Measurements from ENCODE around the gene PRDX5. TPM values are rescaled to one million over a fixed set of nuclear protein-coding genes. Genes with fewer than 3 reads are reported as not detected.

PRDX5 gene
- total RNA-seq, 1 experiment from 2014 or later = 229 TPM

DNA sequence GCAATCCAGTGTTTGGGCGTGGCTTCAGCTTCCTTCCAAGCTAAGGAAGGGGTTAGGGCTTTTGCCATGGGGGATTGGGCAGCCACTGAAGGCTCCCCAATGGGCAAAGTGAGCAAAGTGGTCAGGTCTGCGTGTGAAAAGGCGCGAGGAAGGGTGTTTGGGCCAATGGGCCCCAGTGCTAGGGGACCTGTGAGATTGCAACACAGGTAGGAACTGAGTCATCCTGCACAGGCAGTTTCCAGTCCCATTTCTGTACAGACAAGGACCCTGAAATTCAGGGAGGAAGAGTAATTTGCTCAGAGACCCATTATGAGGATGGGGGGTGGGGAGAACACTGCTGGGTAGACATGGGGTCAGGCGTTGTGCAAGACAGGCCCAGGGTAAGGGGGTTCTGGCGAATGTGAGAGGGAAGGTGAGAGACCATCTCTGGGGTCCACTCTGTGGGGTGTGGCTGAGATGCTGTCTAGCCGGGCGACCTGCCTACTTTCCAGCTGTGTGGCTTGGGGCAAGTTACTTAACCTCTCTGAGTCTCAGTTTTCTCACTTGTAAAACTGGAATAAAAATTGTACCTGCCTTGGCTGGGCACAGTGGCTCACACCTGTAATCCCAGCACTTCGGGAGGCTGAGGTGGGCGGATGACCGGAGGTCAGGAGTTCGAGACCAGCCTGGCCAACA, 29.4 kb downstream of the PRDX5 start:
- DNase-seq (ENCODE audit: low read depth) = no peak

DNA sequence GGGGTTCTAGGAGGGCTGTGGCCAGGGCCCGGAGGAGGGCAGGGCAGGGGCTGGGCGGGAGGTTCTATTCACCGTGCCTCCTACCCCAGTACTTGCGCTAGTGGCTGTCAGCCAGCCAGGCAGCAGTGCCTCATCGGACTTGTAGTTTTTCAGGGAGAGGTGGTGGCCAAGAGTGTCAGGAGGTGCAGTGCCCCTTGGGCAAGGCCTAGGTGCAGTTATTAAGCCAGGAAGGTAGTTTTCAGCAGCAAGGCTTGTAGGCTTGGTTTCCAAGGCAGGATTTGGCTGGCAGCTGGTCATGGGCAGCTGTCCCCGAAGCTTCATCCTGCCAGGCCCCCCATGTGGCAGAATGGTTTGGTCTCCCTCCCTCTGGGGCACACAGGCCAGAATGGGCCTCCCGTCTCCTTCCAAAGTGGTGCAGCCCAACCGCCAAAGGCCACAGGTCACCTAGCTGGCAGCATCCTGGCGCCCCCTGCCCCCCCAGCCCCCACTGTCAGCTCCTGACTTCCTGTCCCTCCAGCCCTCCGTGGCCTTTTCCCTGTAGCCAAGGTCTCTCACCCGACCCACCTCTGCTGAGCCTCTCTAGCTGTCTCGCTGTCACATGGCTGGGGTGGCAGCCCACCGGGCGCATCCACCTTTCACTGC, 30.6 kb downstream of the PRDX5 start:
- no peak for DNase-seq (ENCODE audit: low read depth)

DNA sequence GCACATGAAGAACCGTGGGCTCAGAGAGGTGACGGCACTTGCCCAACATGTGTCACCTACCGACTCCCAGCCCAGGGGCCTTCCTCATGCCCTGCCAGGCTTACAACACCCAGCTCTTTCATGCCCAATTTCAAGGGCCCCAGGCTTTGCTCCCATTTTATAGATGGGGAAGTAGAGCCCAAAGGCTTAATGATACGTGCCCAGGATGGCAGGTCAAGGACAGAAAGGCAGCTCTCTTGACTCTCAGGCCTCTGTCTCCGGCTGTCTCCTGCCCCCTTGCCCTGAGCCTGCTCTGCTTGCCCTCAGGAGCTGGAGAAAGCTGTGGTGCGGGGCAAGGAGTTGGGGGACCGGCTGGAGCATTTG, 31.1 kb downstream of the PRDX5 start:
- DNase-seq (ENCODE audit: low read depth) = no peak

DNA sequence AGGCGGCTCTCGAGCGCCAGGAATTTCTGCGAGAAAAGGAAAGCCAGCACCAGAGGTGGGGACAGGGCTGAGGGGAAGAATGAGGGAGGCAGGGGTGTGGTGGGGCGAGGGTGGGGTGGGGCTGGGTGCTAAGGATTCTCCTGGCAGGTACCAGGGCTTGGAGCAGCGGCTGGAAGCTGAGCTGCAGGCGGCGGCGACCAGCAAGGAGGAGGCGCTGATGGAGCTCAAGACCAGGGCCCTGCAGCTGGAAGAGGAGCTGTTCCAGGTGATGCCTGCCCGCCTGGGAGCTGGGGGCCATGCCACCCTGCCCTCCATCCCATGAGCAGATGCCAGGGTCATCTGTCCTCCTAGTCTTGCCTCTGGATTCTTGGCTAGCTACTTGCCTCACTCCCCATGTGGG, 31.5 kb downstream of the PRDX5 start:
- no peak for DNase-seq (ENCODE audit: low read depth)

DNA sequence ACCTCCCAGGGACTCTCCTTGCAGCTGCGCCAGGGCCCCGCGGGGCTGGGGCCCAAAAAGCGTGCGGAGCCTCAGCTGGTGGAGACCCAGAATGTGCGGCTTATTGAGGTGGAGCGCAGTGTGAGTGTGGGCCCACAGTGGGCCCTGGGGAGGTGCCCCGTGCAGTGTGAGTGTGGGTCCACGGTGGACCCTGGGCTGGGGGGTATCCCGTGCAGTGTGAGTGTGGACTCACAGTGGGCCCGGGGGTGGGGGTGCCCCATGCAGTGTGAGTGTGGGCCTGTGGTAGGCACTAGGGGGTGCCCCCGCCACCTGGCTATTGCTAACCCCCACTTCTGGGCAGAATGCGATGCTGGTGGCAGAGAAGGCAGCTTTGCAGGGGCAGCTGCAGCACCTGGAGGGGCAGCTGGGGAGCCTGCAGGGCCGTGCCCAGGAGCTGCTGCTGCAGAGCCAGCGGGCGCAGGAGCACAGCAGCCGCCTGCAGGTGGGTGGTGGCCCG, 33.3 kb downstream of the PRDX5 start:
- no peak for DNase-seq (ENCODE audit: low read depth)

DNA sequence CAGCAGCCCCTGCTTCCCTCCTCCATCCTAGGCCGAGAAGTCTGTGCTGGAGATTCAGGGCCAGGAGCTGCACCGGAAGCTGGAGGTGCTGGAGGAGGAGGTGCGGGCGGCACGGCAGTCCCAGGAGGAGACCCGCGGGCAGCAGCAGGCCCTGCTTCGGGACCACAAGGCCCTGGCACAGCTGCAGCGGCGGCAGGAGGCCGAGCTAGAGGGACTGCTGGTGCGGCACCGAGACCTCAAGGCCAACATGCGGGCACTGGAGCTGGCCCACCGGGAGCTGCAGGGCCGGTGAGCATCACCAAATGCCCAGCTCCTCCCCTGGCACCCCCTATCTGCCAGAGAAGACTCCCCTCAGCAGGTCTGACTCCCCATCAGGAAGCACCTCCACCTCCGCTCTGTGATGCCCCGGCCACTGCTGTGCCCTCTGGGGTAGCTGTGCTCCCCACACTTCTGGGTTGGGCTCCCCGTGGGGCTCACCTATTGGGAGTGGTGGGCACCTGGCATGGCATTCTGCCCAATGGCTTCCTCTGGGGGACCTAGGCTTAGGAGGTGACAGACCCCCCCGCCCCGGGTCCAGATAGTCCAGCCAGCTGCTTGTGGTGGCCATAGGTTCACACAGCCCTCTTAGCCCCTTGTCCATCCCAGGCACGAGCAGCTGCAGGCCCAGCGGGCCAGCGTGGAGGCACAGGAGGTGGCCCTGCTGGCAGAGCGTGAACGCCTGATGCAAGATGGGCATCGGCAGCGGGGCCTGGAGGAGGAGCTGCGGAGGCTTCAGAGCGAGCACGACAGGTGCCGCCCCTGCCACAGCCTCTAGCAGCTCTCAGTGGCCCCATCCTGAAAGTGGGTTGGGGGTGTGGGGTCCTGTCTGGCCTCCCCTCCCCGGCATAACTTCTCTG, 34.4 kb downstream of the PRDX5 start:
- DNase-seq (ENCODE audit: low read depth) = no peak

DNA sequence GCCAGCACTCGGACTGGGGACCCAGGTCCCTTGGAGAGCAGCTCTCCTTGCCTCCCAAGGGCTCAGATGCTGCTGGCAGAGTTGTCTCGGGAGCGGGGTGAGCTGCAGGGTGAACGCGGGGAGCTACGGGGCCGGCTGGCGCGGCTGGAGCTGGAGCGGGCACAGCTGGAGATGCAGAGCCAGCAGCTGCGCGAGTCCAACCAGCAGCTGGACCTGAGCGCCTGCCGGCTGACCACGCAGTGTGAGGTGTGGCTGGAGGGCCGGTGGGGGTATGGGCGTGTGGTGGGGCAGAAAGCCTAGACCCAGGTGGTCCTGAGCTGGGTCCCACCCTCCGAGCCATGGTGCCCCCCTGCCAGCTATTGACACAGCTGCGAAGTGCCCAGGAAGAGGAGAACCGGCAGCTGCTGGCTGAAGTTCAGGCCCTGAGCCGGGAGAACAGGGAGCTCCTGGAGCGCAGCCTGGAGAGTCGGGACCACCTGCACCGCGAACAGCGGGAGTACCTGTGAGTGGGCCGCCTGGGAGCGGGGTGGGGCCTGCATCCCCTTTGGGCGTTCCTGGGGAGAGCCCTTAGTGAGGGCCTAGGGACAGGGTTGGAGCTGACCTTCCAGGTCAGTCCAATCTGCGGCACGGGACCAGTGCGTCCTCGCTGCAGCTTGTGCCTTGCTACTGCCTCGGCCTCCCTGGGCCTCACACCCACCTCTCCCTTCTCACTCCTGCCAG, 35.2 kb downstream of the PRDX5 start:
- no peak for DNase-seq (ENCODE audit: low read depth)

DNA sequence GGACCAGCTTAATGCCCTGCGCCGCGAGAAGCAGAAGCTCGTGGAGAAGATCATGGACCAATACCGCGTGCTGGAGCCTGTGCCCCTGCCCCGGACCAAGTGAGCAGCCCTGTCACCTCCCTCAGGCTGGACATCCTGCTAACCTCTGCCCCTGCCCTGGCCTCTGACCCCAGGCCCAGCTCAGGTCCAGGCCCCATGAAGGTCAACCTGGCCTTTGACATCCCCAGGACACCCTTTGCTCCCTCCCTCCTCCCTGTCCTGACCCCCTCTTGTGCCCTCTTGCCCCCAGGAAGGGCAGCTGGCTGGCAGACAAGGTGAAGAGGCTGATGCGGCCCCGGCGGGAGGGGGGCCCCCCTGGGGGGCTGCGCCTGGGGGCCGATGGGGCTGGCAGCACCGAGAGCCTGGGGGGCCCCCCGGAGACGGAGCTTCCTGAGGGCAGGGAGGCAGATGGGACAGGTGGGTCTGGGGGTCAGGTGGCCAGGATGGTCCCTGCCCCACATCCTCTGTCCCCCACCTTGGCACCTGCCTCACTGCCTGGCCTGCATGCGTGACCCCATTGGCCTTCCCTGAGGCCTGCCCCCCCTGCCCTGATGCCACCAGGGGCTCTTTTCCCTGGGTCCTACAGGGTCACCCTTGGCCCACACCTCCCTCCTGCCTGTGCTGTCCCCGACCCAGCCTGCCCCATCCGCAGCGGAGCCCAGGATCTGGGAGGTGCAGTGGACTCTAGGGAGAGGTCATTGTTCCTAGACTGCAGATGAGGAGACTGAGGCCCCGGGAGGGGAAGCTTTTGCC, 36.0 kb downstream of the PRDX5 start:
- DNase-seq (ENCODE audit: low read depth) = no peak

DNA sequence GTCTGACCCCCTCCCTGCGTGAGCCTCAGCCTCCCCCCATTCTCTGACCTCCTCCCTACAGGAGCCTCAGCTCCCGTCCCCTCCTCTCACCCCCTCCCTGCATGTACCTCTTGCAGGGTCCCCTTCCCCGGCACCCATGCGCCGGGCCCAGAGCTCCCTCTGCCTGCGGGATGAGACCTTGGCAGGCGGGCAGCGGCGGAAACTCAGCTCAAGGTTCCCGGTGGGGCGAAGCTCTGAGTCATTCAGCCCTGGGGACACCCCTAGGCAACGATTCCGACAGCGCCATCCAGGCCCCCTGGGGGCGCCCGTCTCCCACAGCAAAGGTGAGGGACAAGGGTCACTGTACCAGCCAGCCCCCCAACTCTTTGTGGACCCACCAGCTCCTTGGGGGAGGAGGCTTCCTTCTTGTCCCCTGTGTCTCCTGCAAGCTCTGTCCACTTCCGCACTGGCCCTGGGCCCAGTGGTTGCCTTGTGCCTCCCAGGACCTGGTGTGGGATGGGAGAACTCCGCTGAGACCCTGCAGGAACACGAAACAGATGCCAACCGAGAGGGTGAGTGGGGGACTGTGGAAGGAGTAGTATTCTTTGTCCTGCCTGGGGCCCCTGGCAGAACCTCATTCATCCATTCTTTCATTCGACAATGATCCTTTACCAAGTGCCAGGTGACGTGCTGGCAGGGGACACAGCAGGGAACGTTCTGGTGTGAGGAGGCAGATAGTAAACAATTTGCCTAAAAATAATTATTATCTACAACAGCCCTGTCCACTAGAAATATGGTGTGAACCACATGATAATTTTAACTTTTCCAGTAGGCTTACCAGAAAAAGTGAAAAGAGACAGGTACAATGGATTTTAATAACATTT, 37.4 kb downstream of the PRDX5 start:
- DNase-seq (ENCODE audit: low read depth) = peak; percentile 90

DNA sequence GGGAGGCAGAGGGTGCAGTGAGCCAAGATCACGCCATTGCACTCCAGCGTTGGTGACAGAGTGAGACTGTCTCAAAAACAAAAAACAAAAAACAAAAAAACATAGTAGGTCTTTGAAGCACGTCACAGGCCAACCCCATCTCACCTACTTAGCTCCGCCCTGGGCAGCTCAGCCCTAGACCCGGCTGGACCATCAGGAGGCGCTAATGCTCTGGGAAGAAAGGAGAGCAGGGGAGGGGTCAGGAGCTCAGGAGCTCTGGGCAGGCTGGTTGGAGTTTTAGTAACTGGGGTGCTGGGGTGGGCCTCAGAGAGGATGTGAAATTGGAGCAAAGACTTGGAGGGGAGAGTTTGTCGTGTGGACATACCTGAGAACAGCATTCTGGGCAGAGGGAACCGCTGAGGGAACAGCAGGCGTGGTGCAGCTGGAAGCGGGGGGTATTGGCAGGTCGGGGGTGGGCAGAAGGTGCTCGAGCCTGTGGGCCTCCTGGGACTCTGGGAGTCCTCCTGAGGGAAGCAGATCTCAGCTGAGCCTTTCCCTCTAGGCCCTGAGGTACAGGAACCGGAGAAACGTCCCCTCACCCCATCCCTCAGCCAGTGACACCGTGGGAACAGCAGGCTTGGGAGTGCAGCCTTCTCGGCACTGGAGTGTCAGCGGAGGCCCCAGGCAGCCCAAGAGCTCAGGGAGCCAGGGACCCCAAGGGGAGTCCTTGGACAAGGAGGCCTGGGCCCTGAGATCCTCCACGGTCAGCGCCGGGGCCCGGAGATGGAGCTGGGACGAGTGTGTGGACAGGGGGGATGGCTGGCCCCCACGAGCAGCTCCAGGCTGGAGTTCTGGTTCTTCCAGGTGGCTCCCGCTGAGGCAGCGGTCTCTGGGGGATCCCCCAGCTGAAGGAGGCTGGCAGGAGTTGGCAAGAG, 38.8 kb downstream of the PRDX5 start:
- peak; percentile 73 for DNase-seq (ENCODE audit: low read depth)

DNA sequence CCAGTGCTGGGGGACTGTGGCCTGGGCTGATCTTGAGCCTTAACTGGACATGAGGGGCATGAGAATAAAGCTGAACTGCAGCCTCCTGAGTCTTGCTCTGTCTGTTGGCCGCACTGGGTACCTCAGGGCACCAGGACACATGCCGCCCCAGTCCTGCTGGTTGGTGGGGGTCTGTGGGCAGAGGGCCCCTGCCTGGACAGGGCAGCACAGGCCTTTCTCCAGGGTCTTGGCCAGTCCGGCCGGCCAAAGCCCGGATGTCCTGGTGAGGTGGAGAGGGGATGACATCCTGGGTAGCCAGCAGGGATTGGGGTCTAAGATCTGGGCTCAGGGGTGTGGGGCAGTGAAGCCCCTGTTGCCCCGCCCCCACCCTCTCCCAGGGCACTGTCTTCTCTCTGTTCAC, 39.5 kb downstream of the PRDX5 start:
- DNase-seq (ENCODE audit: low read depth) = no peak

DNA sequence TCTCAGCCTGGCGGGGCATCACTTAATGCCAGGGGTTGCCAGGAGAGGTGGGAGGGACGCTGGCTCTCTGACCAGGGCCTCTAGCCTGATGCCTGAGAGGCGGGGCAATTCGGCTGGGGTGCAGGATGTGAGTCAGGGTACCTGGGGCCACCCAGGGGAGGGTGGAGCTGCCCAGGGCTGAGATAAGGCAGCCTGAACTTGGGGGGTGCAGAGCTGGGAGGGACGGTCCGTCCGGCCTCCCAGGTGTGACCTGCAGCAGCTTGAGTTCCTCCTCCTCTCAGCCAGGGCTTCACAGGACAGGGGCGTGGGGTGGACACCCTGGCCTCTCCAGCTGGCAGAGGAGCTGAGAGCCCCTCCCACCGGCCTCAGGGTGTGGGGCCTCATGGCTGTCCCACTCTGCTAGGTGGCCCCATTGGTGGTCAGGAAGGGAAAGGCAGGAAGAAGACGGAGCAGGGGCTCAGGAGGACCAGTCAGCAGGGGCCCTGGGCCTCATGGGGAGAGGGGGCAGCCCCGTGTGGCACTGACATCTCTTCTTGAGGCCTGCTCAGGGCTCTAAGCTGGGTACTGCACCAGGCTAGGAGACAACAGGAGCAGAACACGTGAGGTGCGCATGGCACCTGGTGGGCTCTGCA, 40.1 kb downstream of the PRDX5 start:
- peak; percentile 91 for DNase-seq (ENCODE audit: low read depth)

DNA sequence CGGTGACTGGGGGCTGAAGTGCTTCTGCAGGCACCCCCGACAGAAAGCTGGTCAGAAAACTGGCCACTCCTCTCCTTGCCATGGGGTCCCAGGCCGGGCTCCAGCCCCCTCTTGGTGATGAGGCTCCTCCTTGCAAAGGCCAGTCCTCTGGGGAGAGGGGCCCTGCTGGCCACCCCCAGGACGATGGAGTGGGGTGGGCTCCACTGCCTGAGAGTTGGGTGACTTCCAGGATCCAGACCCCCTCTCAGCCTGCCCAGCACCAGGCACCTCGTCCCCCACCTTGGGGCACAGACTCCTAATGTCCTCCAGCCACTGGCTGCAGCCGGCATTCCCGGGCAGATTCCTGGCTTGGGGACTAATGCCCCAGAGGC, 40.6 kb downstream of the PRDX5 start:
- no peak for DNase-seq (ENCODE audit: low read depth)

DNA sequence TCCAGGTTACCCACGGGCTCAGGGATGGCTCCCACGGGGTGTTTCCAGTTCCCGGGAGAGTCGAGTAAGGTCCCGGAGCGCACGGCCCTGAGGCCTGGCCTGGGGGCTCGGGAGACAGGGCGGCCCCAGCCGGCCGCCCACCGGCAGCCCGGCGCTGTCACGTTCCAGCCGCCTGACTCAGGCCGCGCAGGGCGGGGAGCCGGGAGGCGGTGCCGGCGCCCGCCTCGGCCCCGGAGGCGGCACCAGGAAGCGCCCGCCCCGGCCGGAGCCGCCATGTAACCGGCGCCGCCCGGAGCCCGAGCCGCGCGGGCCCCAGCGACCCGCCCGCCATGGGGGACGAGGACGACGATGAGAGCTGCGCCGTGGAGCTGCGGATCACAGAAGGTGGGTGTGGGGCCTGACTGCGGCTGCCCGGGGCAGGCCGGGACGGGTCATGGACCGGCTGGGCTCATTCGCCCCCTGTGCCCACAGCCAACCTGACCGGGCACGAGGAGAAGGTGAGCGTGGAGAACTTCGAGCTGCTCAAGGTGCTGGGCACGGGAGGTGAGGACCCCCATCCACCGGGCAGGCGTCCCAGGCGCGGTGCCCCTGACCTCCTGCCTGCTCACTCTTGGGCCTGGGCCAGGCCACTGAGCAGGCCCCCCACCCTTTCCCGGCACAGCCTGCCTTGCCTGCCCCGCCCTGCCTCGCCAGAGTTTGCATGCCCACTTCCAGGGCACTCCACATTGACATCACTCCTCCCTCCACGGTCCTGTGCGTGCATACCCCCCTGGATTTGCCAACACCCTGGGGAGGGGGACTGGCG, 41.2 kb downstream of the PRDX5 start, which contains the start of gene RPS6KA4:
Gene RPS6KA4 (plus strand): TSS at position 256 of the 805 bp plus-strand sequence. CDS start 74 bp downstream, at position 330.
- DNase-seq (ENCODE audit: low read depth) = peak; percentile 84

DNA sequence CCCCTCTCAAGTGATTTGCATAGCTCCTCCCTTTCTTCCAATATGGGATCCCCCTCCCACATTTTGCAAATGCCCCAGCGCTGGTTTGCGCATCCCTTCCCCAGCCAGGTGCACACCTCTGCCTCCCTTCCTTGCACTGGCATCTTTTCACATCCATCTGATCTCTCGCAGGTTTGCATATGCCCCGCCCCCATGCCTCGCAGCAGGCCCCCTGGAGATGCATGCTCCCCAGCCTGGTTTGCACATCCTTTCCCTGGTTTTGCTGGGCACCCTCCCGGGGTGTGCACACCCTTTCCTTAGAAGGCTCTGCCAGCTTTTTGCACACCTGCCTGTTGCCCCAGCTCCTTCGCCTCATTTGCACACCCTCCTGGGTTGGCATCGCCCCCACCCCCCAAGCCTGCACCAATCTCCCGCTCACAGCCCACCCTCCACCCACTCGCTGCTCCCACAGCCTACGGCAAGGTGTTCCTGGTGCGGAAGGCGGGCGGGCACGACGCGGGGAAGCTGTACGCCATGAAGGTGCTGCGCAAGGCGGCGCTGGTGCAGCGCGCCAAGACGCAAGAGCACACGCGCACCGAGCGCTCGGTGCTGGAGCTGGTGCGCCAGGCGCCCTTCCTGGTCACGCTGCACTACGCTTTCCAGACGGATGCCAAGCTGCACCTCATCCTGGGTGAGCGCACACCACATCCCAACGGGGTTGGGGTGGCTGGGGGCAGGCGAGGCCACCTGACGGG, 42.0 kb downstream of the PRDX5 start:
- DNase-seq (ENCODE audit: low read depth) = no peak

DNA sequence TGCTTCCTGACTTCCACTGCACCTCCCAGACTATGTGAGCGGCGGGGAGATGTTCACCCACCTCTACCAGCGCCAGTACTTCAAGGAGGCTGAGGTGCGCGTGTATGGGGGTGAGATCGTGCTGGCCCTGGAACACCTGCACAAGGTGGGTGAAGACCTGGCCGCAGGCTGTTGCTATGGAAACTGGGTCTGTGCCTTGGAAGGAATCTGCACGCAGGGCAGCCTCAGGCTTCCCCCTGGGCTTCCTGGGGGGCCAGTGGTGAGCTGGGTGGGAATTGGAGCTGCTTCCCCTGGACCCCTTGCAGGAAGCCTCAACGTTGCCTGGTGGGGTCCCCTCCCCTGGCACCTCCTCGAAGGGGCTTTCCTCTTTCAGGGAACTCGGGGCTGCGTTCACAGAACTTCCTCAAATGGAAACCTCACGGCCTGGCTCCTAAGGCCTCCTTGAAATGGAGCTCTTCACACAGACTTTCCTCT, 42.6 kb downstream of the PRDX5 start:
- DNase-seq (ENCODE audit: low read depth) = no peak

DNA sequence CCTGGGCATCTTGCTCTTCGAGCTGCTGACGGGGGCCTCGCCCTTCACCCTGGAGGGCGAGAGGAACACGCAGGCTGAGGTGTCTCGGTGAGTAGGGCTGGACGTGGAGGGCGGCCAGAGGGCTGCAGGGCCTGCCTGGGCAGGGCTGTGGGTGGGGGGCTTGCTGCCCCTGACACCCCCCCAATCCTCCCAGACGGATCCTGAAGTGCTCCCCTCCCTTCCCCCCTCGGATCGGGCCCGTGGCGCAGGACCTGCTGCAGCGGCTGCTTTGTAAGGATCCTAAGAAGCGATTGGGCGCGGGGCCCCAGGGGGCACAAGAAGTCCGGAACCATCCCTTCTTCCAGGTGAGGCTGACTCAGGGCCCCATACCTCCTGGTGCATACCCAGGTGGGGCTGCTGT, 43.7 kb downstream of the PRDX5 start:
- DNase-seq (ENCODE audit: low read depth) = no peak

Data from Daoy (cell line).